IMR-90 (cell line): Measurements from ENCODE around the gene PLBD1.

Experiments used
- BHLHE40 ChIP-seq: fragments of 150-350 bp; IDR thresholded peaks from 2 replicates; pipeline ENCODE4 v1.6.1; 2016; ENCODE audit warnings: mild to moderate bottlenecking, low read depth, low read length
- CEBPB ChIP-seq: IDR thresholded peaks from 2 replicates; pipeline ENCODE4 v1.6.1; 2012; ENCODE audit warnings: low read depth, low read length, improper control_type of control experiment
- CHD1 ChIP-seq: IDR thresholded peaks from 2 replicates; pipeline ENCODE4 v1.6.1; 2012; ENCODE audit warnings: low read depth, low read length, improper control_type of control experiment
- CTCF ChIP-seq: conservative IDR thresholded peaks from 2 replicates; pipeline ENCODE4 v1.5.1; 2012; ENCODE audit warnings: mild to moderate bottlenecking, low read depth, low read length, improper control_type of control experiment
- FOS ChIP-seq: fragments of 150-350 bp; IDR thresholded peaks from 2 replicates; pipeline ENCODE4 v1.6.1; 2016; ENCODE audit warnings: low read depth, low read length
- MAFK ChIP-seq: IDR thresholded peaks from 2 replicates; pipeline ENCODE4 v1.6.1; 2012; ENCODE audit warnings: low read depth, low read length, improper control_type of control experiment
- MAZ ChIP-seq: IDR thresholded peaks from 2 replicates; pipeline ENCODE4 v1.6.1; 2012; ENCODE audit warnings: low read depth, mild to moderate bottlenecking, low read length, improper control_type of control experiment, moderate library complexity, borderline replicate concordance
- NFE2L2 ChIP-seq: fragments of 150-350 bp; IDR thresholded peaks from 2 replicates; pipeline ENCODE4 v1.6.1; 2016; ENCODE audit warnings: low read depth, mild to moderate bottlenecking, low read length
- POLR2A ChIP-seq: IDR thresholded peaks from 2 replicates; pipeline ENCODE4 v1.6.1; 2012; ENCODE audit warnings: mild to moderate bottlenecking, low read depth, low read length
- RAD21 ChIP-seq: IDR thresholded peaks from 2 replicates; pipeline ENCODE4 v1.6.1; 2012; ENCODE audit warnings: low read length, improper control_type of control experiment
- RCOR1 ChIP-seq: IDR thresholded peaks from 2 replicates; pipeline ENCODE4 v1.6.1; 2012; ENCODE audit warnings: mild to moderate bottlenecking, low read length, improper control_type of control experiment; ENCODE audit not compliant: insufficient replicate concordance
- RFX5 ChIP-seq: IDR thresholded peaks from 2 replicates; pipeline ENCODE4 v1.8.0; 2012; ENCODE audit warnings: low read depth, mild to moderate bottlenecking, low read length, moderate library complexity
- USF2 ChIP-seq: fragments of 150-350 bp; IDR thresholded peaks from 2 replicates; pipeline ENCODE4 v1.6.1; 2017; ENCODE audit warnings: mild to moderate bottlenecking, antibody characterized with exemption, low read length, low read depth

- TF ChIP-seq CTCF (peak; percentile 33; the same call in 1 of the 2 replicates), NFE2L2 (no peak), POLR2A (no peak), RFX5 (no peak), CEBPB (no peak), USF2 (no peak), RCOR1 (no peak), MAZ (no peak), RAD21 (no peak), MAFK (no peak), FOS (no peak), BHLHE40 (no peak), CHD1 (no peak)
These were observed 53.4 kb downstream of the PLBD1 start for GRCh38 chr12:14514154-14514842.
